KOPT-K1 (cell line): ENCODE measurements around the gene NRGN.

ENCODE experiments used
- H3K27ac ChIP-seq: fragments of 200-600 bp; sonication (generic); 2 replicates; pipeline ENCODE4 v1.5.1; 2016; ENCODE audit warnings: antibody characterized with exemption, mild to moderate bottlenecking, low read depth, low read length; ENCODE audit not compliant: poor library complexity, severe bottlenecking
- H3K36me3 ChIP-seq: fragments of 200-600 bp; sonication (generic); 2 replicates; pipeline ENCODE4 v1.5.1; 2017; ENCODE audit warnings: antibody characterized with exemption, mild to moderate bottlenecking, low read length, moderate library complexity; ENCODE audit not compliant: insufficient read depth
- H3K9me3 ChIP-seq: fragments of 200-600 bp; sonication (generic); 2 replicates; pipeline ENCODE4 v1.5.1; 2017; ENCODE audit warnings: antibody characterized with exemption, low read length, mild to moderate bottlenecking; ENCODE audit not compliant: insufficient read depth, poor library complexity, severe bottlenecking

The NRGN gene

DNA sequence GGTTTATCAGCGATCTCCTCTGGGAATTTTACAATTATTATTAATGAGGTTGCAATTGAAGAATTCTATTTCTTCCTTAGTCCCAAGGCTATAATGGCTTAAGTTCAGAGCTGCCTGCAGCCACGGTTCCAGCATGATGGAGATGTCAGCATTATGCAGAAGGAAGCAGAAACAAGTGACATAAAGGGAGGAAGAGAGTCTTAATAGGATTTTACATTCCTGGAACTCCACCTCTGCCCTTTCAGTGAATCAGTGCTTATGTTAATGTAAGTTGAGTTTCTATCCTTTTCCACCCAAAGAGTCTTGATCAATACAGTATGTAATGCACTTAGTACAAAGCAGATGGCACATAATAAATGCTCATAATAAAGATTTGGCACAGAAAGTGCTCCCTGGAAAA, 11.6 kb upstream of the NRGN start:
- H3K36me3 ChIP-seq: no peaks in the 10 kb centered on the region
- H3K27ac ChIP-seq: no peak overlapping the region
- no peaks in the 10 kb centered on the region for H3K9me3 ChIP-seq

DNA sequence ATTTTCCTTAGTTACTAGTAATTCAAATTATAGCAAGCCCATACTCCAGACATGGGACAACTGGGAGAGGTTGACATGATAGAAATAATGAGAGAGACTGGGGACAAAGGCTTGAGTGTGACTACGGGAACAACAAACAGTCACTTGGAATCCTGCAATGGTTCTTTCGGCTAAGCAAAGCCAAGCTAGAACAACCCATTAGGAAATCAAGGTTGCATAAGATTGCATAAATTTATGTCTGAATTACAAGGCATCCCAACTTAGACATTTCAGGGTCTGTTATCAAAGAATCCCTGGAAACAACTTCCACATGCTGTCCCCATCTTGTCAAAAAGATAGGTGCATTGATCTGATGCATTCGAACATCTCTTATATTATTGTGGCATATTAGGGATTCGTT, 10.2 kb upstream of the NRGN start:
- Histone ChIP-seq H3K27ac (no peak overlapping the region), H3K36me3 (no peaks in the 10 kb centered on the region), H3K9me3 (no peaks in the 10 kb centered on the region)

DNA sequence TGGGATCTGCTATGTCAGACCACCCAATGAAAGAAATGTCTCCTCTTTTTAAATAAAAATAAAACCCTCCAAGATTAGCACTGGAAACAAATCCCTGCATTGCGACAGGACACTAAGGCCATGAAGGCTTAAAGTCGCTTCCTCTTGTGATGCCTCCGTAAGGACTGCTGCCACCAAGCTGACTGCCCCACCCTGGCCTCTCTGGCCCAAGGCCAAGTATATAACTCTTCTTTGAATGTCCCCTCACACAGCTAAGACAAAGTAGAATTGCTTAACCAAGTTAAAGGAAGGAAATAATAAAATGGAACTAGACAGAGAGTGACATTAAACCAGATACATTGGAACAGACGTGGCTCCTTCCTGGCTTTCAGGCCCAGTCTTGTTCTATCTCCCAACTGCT, 7.5 kb upstream of the NRGN start:
- H3K9me3 ChIP-seq: no peaks in the 10 kb centered on the region
- H3K27ac ChIP-seq: no peak overlapping the region
- H3K36me3 ChIP-seq: no peaks in the 10 kb centered on the region

DNA sequence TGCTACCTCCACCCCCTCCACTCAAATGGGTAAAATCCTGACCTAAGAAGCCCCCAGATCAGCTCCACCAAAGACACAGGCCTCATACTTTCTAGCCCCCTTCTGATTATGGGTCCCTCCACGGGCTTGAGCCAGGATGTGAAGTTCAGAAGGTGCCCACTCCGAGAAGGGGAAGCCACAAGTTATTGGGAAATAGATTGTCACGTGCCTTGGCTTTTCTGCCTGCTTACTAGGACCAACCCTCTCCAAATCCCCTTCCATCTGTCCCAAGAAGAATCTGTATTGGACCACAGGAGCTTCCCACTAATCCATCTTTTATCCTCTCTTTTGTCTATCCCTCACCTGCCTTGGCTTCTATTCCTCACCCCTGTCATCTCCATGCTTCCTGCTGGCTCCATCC, 3.0 kb upstream of the NRGN start:
- Histone ChIP-seq H3K9me3 (no peaks in the 10 kb centered on the region), H3K36me3 (no peaks in the 10 kb centered on the region), H3K27ac (no peak overlapping the region)

DNA sequence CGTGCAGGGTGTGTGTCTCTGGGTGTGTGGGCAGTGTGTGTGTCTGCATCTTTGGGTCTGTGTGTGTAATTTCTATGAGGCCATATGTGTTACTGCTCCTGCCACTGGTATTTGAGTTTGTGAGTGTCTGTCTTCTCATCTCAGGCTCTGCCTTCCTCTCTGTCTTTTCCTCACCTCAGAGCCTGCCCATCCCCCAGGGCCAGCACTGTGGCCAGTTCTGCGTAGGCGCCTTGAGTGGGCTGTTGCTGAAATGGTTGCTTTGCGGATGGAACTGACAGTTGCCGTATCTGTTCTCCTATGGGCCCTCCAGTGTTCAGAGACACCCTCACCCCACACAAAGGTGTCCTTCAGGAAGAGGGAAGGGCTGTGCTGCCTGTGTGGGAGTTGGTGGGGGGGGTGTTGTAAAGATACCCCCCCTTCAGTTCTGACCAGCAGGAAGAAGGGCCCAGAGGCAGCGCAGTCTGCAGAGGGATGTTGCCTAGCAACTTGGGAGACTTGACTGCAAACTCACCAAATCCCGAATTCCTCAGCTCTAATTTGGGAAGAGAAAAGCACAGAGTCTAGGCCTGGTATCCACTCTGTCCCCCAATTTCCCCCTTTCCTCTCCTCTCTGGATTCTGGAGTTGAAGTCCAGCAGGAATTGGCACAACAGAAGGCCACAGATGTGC, 2.0 kb upstream of the NRGN start:
- Histone ChIP-seq H3K9me3 (no peaks in the 10 kb centered on the region), H3K27ac (no peak overlapping the region), H3K36me3 (no peaks in the 10 kb centered on the region)

DNA sequence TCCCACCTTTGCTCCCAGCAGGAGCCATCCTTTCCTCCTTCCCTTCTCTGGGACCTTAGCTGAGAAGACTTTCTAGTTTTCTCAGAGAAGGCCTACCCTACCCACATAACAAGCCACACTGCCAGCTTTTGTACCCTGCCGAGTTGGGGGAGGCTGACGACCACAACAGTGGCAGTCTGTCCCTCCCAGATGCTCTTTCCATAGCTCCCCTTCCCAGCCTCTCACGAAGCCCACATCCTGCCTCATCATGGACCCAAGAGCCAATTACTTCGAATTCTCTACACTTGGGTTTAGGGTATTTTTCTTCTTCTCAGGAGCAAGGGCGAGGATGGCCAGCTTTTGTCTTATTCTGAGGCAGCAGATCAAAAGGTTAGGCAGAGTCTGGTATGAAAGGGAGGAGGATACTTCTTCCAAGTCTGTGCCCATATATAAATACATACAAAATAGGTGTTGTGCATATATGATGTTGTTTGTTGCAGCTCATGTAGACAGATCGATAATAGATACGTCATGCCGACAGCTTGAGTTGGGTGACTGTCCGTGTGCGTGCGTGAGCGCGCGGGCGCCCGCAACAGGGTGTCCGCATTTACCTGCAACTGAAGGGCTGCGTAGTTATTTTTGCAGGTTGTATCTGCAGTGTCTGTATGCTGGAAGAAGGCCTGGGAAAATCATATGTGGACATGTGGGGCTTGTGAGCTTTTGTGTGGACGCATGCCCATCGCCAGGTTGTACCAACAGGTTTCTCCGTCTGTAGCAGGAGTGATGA, 846 bp upstream of the NRGN start:
- Histone ChIP-seq H3K36me3 (no peaks in the 10 kb centered on the region), H3K9me3 (no peaks in the 10 kb centered on the region), H3K27ac (no peak overlapping the region)

DNA sequence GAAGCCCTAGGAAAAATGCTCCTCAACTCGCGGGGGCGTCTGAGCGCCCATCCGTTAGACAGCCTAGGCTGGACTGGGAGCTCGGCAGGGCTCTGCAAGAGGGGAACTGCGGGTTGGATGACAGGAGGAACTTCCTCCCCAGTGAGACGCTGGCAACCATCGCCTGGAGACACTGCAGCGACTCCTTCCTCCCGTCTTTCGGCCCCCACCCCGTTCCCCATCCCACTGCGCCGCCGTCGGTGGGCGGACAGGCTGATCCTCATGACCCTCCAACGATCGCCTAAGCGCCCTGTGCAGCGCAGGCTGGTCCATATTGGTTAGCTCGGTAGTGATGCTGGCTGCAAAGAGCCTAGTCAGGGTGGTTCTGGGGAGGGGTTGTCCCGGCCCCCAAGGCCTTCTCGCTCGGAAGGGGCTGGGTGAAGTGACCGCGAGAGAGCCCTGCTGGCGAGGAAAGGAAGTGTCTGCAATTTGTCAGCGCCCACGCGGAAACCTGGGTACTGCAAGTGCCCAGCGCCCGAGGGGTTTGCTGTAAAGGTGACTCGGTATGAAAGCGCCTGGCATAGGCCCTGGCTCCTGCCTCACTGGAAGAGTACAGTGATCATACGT, 638 bp downstream of the NRGN start:
- H3K36me3 ChIP-seq: no peaks in the 10 kb centered on the region
- no peak overlapping the region for H3K27ac ChIP-seq
- no peaks in the 10 kb centered on the region for H3K9me3 ChIP-seq

DNA sequence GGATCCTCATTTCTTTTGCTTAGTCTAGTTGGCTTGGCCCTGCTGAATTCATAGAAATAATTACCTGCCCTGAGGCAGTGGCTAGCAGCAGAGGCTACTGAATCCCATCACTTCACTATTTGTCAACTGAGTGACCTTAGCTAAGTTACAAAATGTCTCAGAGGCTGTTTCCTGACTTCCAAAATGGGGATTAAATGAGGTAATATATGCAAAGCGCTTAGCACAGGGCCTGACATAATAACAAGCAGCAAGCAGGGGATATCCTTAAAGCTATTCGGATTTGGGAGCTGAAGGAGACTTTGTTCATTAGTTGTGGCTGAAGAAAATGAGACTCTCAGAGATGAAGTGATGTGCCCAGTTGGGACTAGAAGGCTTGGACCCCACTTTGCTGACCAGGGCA, 2.8 kb downstream of the NRGN start:
- no peak overlapping the region for H3K27ac ChIP-seq
- H3K9me3 ChIP-seq: no peaks in the 10 kb centered on the region
- H3K36me3 ChIP-seq: no peaks in the 10 kb centered on the region

DNA sequence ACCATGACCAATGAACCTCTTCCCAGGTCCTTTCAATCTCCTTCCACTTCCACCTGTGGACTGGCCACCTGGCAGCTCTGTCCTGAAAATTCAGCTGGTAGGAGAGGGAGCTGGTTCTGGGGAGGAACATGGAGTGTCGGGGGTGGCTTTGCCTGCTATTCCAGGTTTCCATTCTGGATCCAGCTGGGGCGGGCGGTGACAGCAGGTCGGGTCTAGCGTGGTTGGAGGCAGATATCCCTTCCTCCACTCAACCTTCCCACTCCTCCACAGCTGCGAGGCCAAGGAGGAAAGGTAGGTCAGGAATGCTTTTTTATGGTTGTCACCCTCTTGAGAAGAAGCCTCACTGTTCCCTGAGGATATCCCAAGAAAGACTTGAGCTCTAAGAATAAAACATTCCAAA, 3.3 kb downstream of the NRGN start:
- no peaks in the 10 kb centered on the region for H3K9me3 ChIP-seq
- H3K36me3 ChIP-seq: no peaks in the 10 kb centered on the region
- no peak overlapping the region for H3K27ac ChIP-seq

DNA sequence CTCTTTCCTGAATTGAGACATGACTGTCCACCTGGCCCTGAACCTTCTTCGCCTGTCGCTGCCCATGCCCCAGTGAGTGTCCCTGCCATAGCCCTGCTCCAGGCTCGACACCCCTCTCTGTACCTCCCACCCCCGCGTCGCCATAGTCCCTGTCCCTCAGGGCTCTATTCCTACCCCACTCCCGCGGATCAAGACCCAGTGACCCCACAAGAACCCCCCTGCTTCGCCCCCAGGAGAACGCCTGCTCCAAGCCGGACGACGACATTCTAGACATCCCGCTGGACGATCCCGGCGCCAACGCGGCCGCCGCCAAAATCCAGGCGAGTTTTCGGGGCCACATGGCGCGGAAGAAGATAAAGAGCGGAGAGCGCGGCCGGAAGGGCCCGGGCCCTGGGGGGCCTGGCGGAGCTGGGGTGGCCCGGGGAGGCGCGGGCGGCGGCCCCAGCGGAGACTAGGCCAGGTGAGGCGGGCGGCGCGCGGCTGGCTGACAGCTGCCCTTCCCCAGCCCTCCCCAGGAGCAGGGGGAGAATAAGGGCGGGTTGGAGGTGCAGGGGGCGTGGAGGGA, 5.6 kb downstream of the NRGN start:
- H3K9me3 ChIP-seq: no peaks in the 10 kb centered on the region
- H3K36me3 ChIP-seq: no peaks in the 10 kb centered on the region
- no peak overlapping the region for H3K27ac ChIP-seq

DNA sequence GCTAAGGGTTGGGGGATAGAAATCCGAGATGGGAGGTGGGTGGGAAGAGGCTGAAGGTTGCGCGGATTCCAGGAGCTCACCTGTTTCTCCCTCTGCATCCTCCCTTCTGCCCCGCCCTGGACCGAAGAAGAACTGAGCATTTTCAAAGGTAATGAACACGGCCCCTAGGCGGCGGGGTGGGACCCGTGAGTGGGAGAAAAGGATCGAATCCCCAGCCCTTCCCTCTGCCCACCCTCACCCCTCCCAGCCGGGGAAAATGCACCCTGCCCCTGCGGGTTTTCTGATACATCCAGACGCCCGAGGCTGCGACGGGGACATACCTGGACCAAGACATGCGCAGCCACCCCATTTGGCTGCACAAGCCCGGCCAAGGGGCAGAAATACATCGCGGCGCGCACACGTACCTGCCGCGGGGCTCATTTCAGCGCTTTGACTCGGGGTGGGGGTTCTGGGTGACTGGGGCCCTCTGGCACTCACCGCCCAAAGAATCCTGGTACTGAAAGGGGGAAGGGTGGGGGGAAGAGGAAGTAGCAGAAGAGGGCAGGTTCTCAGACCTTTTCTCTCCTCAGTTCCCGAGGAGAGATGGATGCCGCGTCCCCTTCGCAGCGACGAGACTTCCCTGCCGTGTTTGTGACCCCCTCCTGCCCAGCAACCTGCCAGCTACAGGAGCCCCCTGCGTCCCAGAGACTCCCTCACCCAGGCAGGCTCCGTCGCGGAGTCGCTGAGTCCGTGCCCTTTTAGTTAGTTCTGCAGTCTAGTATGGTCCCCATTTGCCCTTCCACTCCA, 6.3 kb downstream of the NRGN start:
- Histone ChIP-seq H3K9me3 (no peaks in the 10 kb centered on the region), H3K36me3 (no peaks in the 10 kb centered on the region), H3K27ac (no peak overlapping the region)

DNA sequence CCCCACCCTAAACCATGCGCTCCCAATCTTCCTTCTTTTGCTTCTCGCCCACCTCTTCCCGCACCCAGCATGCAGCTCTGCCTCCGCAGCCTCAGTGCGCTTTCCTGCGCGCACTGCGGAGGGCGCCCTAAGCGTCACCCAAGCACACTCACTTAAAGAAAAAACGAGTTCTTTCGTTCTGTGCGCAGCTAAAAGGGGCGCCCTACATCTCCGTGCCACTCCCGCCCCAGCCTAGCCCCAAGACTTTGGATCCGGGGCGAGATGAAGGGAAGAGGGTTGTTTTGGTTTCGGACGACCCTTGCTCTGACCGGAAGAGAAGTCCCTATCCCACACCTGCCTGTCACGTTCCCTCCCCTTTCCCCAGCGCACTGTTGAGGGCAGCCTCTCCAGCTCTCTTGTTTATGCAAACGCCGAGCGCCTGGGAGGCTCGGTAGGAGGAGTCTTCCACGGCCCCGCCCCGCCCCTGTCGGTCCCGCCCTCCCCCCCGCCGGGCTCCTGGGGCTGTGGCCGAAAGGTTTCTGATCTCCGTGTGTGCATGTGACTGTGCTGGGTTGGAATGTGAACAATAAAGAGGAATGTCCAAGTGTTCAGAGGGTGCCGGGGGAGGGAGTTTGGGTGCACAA, 7.0 kb downstream of the NRGN start:
- no peaks in the 10 kb centered on the region for H3K9me3 ChIP-seq
- no peak overlapping the region for H3K27ac ChIP-seq

DNA sequence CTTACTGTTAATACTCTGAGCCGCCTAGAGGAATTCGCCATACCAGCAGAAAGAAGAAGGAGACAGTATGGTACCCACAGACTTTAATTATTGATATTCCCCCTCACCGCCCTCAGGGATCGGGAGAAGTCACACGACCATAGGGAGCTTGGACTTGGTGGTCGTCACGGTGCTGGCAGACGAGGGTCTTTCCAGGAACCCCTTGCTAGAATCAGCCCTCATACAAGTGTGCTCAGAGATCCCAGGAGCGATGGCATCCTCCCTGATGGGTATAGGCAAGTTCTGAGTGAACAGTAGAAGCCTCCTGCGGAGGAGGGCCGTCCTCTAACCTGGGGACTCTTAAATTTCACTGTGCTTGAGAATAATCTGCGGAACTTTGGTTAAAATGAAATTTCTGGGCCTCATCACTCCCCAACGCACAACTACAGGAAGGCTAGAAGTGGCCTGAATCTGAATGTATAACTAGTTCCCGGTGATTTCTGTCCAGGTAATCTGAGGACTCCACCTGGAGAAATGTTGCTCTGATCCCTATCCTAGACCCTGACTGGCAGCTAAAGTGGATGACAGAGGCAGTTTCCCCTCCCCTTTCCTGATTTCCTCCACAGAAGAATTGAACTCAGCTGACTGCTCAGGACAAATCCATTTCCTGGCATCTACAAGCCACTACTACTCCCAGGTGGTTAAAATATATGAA, 7.8 kb downstream of the NRGN start:
- Histone ChIP-seq H3K27ac (no peak overlapping the region), H3K9me3 (no peaks in the 10 kb centered on the region), H3K36me3 (no peaks in the 10 kb centered on the region)

More for the DNA sequence above, 7.0 kb downstream of the NRGN start:
- no peaks in the 10 kb centered on the region for H3K36me3 ChIP-seq

DNA sequence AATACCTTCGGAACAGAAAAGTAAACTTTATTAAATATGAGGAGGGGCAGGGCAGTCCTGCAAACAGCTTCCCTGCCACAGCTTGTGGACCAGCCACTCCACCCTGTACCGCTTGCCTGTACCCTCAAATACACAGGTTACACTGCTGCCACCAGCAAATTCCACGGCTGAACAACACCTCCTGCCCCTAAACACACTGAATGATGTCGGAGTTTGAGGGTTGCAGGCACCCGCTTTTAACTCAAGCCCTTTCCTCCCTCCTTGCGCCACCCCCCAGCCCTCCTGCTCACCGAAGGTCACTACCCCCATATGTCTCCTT, 8.3 kb downstream of the NRGN start:
- Histone ChIP-seq H3K27ac (no peak overlapping the region), H3K9me3 (no peaks in the 10 kb centered on the region), H3K36me3 (no peaks in the 10 kb centered on the region)
